GM18517 (cell line): ENCODE data around the gene AP1S1.

Experiments used
- ATAC-seq: cut with Tn5 transposase; IDR thresholded peaks from one replicate; pipeline ENCODE4 v1.9.1; 2021; ENCODE audit warnings: mild to moderate bottlenecking, moderate library complexity; ENCODE audit not compliant: unreplicated experiment

AP1S1 gene

GRCh38 chr7:101156277-101156676 is 2.0 kb downstream of the AP1S1 start:
- ATAC-seq, result no peak

- ATAC-seq, result no peak
Measured at GRCh38 chr7:101156866-101157589, 2.8 kb downstream of the AP1S1 start.

GRCh38 chr7:101159696-101160674 is 5.7 kb downstream of the AP1S1 start:
- ATAC-seq, result no peak

DNA sequence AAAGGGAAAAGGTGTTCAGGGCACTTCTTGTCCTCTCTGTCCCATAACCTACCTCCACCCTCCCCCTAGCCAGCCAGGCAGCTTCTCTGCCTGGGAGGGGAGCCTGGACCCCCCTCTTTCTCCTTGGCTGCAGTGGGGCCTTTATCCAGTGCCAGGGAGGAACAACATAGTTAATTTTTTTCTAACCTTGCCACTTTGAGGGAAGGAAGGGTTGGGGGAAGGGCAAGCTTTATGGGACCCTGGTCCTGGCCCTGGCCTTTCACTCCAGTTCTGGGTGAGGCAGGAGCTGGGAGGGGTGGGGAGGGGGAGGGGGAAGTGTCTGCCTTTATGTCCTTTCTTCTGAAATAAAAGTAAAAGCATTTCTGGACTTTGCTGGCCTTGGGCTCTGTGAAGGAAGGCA is 6.6 kb downstream of the AP1S1 start:
- no peak for ATAC-seq

DNA sequence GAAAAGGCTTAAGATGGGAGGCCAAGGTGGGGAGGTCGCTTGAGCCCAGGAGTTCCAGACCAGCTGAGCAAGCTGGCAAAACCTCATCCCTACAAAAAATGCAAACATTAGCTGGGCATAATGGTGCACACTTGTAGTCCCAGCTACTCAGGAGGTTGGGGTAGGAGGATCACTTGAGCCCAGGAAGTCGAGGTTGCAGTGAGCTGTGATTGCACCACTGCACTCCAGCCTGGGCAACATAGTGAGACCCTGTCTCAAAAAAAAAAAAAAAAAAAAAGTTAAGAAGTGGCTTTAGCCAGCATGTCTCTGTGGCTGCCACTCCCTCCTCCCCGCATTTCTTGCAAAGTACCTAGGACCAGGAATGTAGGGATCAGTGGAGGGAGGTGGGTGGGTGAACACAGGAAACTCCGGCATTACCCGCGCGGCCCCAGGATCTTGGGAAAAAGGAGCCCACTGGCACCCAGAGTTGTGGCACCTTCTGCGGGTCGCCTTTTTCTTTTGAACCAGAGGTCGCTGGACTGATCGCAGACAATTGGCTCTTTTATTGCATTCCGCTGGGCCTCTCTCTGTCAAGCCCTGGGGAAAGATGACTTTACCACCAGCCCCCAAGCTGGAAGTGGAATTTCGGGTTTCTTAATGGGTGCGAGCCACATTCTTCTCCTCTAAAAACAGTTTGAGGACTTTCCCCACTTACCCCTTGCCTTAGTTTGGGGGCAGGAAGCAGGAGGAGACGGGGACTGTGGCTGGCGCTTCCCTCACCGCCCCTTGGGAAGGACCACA is 7.6 kb downstream of the AP1S1 start:
- ATAC-seq, result no peak

GRCh38 chr7:101162551-101163278 is 8.4 kb downstream of the AP1S1 start:
- ATAC-seq, result no peak

DNA sequence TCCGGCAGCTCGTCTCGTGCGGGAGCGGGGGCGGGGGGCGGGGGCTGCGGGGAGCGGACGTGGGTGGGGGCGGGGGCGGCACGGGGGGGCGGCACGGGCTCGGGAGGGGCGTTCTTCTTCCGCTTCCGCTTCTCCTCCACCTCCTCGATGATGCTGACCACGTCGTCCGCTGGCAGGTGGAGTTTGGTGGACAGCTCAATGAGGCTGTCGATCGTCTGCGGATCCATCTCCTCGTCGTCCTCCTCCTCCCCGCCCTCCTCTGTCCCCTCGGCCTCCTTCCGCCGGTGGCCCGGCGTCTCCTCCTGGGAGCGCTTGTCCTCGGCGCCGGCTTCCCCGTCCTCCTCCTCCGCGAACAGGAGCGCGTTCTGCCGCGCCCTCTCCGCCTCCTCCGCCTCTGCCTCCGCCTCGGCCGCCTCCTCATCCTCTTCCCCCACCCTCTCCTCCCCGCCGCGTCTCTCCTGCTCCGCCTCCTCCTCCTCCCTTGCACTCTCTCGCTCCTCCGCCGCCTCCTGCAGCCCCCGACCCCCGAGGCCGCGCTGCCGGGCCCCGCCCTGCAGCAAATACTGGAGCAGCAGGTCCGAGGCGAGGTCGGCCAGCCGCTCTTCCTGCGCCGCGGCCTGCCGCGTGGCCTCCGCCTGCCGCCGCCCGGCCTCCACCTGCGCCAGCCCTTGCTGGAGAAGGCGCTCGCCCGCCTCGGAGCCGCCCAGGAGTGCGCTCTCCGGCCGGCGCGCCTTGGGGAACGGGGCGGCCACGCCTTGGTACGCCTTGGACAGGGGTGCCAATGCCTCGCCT is 9.2 kb downstream of the AP1S1 start:
- no peak for ATAC-seq

DNA sequence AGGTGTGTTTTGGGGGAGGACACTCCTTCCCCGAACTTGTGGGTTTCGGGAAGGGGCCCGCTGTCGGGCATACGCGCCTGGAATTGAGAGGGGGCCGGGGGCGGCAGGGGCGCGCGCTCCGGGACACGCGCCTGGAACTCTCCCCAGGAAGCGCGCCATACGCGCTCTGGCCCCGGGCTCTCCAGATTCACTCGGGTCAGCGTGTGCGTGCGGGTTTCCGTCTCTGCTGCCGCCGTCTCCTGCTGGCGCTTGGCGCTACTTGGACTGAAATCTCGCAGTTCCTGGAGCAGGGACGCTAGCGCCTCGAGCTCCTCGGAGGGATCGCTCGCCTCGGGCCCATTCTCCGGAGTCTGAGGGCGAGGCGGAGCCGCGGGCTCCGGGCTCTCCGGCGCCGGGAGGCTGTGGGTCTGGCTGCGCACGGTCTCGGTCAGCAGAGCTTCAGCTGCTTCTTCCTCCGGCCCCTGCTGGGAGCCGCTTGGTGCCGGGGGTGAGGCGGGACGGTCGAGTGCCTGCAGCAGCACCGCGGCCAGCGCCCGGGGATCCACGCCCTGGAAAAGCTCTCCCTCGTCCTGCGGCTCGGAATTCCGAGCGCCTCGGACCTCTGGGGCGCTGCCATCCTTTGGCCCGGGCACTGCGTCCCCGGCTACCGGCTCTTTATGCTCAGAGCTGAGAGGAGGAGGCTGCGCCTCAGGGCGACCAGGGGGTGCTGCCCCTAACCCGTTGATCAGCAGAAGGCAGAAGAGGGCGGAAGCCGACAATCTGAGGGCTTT is 10.0 kb downstream of the AP1S1 start:
- no peak for ATAC-seq

GRCh38 chr7:101165075-101165957 is 11.0 kb downstream of the AP1S1 start, which contains the start of gene VGF:
VGF (minus strand) TSS chr7:101165569; CDS start chr7:101164843, 726 bp downstream.
- peak; percentile 64 for ATAC-seq

GRCh38 chr7:101165958-101166647 is 11.8 kb downstream of the AP1S1 start:
- ATAC-seq, result no peak

DNA sequence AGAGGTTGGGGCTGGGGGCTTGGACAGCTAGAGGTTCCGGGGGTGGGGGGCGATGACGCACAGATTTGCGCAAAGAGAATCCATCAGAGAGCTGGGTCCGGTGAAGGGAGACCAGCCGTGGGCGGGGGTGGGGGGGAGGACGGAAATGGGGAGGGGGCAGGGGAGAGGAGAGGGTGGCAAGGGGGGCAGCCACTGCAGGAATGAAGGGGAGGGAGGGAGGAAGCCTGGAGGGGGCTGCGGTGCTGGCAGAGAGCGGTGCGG is 12.3 kb downstream of the AP1S1 start:
- ATAC-seq, result no peak

GRCh38 chr7:101166909-101167644 is 12.8 kb downstream of the AP1S1 start:
- no peak for ATAC-seq

- no peak for ATAC-seq
Measured at GRCh38 chr7:101167645-101168411, 13.6 kb downstream of the AP1S1 start.

DNA sequence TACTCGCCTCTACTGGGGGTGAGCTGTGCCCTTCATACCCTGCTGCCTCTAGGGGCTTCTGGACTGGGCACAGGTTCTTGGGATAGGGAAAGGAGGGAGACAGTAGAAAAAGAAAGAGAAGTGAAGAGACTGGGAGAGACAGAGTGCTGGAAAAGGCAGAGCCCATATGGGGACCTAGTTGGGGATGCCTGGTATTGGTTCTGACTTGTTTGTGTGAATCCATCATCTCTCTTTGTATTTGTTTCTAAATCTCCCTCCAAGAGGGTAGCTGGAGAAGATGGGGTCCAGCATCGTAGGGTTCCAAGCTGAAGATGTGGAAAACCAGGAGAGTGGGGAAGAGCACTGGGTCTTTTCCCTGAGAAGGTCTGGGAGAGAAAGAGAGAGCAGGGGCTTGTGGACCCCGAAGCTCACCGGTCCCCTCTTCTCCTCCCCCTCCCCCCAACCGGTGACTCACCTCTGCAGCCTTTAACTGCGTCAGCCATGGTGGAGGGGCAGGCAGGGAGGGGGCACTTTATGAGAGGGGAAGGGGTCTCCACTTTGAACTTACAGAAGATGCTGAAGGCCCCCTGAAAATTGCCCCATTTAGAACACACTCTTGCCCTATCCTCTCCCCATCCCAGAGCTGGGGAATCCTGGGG is 14.3 kb downstream of the AP1S1 start:
- ATAC-seq, result no peak

DNA sequence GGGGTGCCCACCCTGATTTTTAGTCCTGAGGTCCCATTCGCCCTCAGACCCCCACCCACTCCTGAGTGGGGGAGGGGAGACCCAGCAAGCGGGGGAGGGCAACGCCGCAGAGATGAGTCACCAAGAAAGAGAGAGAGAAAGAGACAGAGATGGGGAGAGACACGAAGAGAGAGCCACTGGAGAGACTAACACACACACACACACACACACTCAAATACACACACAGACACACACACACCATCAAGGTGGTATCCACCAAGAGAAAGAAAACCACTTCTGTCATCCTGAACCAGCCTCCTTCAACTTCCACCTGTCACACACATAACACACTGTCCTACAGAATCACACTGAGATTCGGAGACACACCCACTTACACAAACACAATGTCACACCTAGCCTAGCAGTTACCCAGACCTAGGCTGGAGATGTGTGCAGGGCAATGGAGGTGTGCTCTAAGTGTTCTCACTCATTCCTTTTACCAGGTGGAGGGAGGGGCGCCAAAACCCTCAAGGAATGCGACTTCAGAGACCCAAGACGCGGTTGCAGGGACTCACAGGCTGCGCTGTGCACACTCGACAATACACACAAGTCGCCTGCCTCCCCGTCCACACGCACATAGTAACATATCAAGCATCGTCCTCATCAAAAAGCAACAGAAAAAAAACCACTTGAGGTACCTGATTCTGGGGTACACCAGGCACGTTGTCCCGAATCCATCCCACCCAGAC is 15.0 kb downstream of the AP1S1 start:
- no peak for ATAC-seq
